GM21367 (cell line): Measurements from ENCODE around the gene GFI1B.

Source experiments
- ATAC-seq: cut with Tn5 transposase; IDR thresholded peaks from one replicate; pipeline ENCODE4 v1.9.1; 2021; ENCODE audit not compliant: unreplicated experiment

Gene GFI1B

DNA sequence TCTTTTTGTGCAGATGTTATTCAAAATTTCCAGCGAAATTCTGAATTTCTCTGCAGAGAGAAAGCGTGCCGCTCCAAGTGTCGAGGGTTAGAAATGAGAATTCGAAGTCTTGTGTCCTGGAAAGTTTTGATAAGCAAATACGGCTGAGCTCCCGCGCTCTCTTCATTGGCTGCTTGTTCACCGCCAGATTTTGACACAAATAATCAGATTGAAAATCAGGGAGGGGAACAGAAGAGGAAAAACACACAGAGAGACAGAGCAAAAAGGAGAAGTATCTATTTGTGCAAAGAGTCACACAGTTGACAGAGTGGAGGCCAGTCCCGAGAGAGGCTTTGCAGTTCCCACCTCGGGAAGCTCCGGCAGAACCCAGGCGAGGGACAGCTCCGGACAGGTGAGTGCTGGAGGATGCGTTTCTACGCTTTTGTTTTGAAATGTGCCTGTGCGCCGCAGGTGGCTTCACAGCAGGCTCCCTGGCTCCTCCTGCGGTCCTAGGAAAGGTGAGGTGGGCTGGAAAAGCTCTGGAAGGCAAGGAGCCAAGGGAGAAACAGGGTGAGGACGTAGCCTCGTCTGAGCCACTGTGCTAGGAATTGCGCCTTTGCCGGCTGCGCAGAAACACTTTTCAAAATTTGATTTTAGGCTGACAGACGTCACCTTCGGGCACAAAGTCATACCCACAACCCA lies at the start of gene GFI1B:
GFI1B (plus strand) TSS at position 244 of the 681 bp plus-strand sequence. CDS start 7,985 bp downstream, outside the sequence.
- no peak for ATAC-seq

DNA sequence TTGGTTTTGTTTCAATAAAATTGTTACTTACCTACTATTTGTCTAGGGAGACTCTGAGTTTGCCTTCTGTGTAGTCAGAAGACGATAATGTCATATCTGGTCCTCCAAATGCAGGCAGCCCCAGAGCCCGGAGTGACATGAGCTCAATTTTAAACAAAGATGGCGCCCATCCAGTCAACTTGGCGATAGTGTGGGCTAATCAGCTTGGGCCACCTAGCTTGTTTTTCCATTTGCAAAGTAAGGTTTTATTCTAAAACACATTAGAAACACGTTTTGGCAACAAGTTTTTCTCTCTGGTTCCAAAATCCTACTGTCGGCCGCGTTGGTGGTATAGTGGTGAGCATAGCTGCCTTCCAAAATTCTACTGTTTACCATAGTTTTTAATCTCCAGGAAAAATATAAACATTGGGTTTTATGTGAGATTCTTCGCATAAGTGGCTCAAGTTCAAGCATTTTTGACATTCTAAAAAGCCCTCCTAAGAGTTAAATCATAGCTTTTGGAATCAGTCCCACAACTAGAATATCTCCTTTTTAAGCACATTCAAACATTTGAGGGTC lies 47.2 kb upstream of the GFI1B start:
- ATAC-seq, result no peak

GRCh38 chr9:132935026-132935425 lies 43.5 kb upstream of the GFI1B start:
- ATAC-seq, result no peak

DNA sequence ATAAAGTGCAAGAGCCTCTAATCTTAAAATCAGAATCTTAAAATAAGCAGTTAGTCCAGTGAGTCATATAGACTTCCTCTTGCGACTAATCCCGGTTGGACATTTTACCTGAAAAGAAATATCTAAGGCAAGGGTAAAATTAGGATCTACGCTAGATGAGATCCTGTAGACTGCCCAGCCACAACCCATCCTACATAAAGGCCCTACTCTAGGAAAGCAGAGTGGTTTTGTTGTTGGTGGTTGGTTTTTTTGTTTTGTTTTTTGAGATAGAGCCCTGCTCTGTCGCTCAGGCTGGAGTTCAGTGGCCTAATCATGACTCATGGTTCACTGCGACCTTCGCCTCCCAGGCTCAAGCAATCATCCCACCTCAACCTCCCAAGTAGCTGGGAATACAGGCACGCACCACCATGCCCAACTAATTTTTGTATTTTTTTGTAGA lies 41.0 kb upstream of the GFI1B start:
- ATAC-seq, result no peak

DNA sequence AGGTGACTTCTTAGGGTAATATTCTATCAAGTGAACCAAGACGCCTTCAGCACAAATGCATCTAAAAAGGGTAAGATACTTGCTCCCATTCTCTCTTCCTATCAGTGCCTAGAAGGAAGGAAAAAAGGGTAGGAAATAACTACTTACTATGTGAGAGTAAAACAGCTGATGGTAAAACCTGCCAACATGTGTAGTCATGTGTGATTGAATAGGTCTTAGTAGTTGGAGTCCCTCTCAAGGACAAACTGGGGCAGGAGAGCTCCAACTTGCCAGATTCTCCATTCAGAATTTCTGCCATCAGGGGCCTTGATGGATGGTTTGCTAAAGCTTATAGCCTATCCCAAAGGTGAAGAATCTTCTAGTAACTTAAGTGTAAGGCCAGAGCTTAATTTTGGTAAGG lies 39.3 kb upstream of the GFI1B start:
- no peak for ATAC-seq

DNA sequence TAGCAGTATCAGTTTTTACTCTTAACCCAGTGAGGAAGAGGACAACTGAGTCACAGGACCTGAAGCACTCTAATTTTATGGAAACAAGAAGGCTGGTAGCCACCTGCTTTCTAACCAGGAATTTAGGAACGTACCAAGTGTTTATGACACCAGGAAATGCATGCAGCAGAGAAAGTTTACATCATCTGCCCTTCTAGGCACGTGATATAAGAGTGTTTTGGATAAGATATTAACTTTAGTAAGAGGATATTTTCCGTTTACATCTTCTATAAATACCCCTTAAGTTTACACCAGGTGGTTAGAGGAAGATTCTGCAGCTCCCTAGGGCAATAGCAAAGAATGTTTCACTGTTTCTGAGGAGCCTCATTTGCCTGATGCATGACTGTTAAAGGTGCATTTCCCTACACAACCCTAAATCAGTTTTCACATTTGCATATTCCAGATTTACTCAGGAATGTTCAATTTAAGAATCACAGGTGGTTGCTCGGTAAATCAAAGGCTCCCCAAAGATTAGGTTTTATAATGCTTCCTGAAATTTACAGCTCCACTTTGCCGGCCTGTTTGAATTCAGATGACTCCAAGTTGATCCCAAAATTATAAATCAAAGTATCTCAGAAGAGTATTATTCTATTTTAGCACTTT lies 35.8 kb upstream of the GFI1B start:
- ATAC-seq, result no peak

DNA sequence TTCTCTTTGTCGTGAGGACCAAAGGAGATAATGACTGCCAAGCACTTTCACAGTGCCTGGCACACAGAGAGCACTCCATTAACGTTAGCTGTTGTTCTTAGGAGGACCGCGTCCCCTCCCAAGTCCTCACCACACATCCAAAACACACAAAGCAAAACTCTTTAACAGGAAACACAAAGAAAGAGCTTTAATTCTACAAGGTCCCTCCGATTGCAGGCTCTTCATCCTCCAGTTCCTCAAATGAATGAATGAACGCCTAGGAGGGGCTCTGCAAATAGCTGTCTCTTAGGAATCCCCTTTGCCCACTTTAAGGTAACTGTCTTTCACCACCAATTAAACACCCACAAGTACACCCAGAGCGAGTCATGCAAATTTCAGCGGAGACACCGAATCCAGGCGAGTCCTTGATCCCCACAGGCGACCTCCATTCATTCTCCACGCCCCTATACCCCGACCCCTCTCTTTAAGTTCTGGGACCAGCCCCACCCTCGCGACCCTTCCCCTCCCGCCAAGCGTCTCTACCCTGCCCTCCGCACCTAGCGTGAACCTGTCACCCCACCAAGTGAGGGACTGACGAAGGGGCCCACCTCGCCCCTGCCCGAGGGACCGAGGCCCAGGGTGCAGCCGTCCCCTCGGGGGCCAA lies 34.7 kb upstream of the GFI1B start:
- ATAC-seq, result no peak

DNA sequence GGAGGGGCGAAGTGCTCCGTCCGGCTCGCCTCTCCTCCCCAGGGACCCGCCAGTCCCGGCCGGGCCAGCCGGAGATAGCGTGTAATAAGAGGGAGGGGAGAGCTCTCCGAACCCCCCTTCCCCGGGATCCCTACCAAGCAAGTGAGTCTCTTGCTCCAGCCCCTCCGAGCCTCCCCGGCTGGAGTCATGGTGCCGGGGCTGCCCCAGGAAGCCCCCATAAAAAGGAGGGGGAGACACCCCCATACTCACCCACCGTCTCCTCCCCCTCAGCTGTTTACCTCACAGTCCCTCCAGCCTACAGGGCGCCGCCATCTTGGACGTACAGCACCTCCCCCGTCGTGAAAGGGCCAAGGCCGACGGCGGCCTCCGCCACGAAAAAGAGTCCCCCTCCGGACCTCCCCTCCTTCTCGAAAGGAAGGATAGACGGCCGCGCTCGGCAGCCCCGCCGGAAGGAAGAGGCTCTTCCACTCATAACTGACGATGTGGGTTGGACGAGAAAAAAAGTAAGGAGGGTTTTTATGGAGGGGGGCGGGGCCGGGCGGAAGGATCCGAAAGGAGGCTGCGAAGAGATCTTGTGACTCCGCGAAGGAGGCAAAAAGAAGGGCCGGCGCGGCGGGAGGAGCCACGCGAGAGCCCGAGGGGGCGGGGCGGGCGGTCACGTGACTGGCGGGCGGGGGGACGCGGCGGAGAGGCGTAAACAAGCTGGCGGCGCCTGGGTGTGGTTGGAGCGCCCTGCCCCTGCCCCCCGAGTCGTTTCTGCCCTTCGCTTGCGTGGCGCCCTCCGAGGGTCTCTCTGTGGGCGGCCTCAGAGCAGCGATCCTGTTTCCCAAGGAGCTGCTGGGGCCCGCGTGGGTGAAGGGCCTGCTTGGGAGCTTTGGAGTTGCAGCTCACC lies 34.0 kb upstream of the GFI1B start, which contains the start of gene TSC1:
TSC1 (minus strand) TSS at position 323 of the 892 bp plus-strand sequence. CDS start 15,744 bp downstream, outside the sequence.
- peak; percentile 58 for ATAC-seq

GRCh38 chr9:132945186-132946130 lies 33.0 kb upstream of the GFI1B start:
- no peak for ATAC-seq

- ATAC-seq, result no peak
These were observed 32.3 kb upstream of the GFI1B start for GRCh38 chr9:132946211-132946610.

DNA sequence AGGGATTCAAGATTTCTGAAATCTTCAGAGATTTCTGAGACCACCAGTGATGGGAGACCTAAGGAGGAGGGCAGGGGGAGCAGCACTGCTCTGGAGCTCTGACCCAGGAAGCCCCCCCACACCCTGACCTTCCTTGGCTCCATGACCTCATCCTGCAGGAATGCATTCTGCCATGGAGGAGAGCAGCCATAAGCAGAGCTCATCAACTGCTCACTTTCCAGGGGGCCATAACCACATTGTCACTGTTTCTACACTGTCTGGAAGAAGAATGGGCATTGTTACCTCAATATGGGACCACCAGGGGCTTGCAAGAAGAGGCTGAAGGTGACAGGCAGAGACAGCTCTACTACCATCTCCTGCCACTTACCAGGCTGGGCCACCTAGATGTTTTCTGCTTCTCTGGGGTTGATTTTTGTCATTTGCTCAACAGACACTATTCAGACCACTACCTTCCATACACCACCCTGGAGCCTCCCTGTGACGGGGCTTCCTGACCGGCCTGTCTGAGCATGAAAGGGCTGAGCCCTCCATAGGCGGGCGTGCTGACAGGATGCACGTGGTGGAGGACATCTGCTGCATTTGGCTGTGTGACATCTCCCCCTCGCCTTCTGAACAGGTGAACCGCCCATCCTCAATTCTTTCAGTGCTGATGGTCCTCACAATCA lies 31.7 kb upstream of the GFI1B start:
- no peak for ATAC-seq

- ATAC-seq, result no peak
These were observed 30.7 kb upstream of the GFI1B start for GRCh38 chr9:132947756-132948155.

- no peak for ATAC-seq
These were observed 29.9 kb upstream of the GFI1B start for GRCh38 chr9:132948482-132949050.

GRCh38 chr9:132949709-132950108 lies 28.8 kb upstream of the GFI1B start:
- no peak for ATAC-seq

DNA sequence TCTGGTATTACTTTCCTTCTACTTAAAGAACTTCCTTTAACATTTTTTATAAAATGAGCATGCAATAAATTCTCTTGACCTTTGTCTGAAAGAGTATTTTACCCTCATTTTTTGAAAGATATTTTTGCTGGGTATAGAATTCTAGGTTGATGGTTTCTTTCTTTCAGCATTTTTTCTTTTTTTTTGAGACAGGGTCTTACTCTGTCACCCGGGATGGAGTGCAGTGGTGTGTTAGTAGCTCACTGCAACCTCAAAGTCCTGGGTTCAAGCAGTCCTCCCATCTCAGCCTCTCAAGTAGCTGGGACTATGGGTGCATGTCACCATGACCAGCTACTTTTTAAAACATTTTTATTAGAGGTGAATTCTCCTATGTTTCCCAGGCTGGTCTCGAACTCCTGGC lies 23.4 kb upstream of the GFI1B start:
- no peak for ATAC-seq

DNA sequence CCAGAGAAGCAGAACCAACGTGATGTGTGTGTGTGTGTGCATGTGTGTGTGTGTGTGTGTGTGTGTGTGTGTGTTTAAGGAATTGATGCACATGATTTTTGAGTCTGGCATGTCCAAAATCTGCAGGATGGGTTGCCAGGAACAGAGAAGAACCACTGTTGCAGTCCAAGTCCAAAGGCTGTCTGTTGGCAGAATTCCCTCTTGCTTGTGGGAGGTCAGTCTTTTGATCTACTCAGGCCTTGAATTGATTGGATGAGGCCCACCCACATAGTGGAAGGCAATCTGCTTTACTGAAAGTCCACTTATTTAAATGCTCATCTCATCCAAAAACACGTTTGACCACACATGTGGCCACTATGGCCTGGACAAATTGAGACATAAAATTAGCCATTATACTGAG lies 22.7 kb upstream of the GFI1B start:
- no peak for ATAC-seq

DNA sequence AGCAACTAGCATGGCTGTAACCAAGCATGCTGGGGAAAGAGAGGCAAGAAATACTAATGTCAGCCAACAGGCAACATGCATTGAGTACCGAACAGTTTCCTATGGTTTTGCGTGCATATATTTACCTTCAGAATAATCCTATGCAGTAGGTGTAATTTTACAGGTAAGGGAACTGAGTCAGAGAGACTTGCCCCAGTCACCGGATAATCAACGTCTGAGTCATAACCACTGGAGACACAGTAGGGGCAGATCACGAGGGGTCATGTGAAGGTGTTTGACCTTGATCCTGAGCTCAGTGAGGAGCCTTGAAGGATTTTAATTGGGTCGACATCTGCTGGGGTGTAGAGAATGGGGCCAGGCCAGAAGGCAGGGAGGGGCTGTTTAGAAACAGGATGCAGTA lies 20.7 kb upstream of the GFI1B start:
- no peak for ATAC-seq

GRCh38 chr9:132961002-132961401 lies 17.5 kb upstream of the GFI1B start:
- no peak for ATAC-seq

GRCh38 chr9:132965478-132965877 lies 13.0 kb upstream of the GFI1B start:
- ATAC-seq, result no peak
